ENCODE results near the gene EIF3L.

The EIF3L gene

DNA sequence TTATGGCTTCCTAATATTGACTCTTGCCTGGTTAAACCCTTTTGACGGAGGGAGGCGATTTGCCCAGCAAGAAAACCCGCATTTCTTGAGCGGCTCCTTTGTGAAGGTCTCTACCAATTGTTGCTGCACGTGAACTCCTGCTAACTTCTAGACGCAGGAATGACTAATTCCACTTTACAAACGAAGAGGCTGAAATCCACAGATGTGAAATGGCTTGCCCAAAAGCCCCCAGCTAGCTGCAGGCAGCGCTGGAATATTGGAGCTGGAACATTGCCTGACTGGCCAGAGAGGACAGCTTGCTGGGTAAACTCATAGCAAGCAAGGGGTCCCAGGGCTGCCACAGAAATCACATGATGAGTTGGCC, 40.9 kb upstream of the EIF3L start:
- DNase-seq (ENCODE audit: extremely low spot score) = no peak
- ChIA-PET CTCF (interaction anchor here (0.9 to 4.3 kb wide), 8 partner anchors 9 to 202 kb away, joined by 3 to 49 read pairs (median 8); partner anchors contain the start of genes C22orf23, MICALL1 and POLR2F), POLR2A (interaction anchor here (0.6 to 1.0 kb wide), 3 partner anchors 74 to 150 kb away, joined by 3 to 8 read pairs (median 7); partner anchors contain the start of genes MICALL1 and PDXP)
- TF ChIP-seq, protein P1, sequence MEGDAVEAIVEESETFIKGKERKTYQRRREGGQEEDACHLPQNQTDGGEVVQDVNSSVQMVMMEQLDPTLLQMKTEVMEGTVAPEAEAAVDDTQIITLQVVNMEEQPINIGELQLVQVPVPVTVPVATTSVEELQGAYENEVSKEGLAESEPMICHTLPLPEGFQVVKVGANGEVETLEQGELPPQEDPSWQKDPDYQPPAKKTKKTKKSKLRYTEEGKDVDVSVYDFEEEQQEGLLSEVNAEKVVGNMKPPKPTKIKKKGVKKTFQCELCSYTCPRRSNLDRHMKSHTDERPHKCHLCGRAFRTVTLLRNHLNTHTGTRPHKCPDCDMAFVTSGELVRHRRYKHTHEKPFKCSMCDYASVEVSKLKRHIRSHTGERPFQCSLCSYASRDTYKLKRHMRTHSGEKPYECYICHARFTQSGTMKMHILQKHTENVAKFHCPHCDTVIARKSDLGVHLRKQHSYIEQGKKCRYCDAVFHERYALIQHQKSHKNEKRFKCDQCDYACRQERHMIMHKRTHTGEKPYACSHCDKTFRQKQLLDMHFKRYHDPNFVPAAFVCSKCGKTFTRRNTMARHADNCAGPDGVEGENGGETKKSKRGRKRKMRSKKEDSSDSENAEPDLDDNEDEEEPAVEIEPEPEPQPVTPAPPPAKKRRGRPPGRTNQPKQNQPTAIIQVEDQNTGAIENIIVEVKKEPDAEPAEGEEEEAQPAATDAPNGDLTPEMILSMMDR (IDR thresholded peaks at IDR 0.05; ENCODE audit: control extremely low read depth, extremely low read depth, low read depth, missing control alignments) = no peak

DNA sequence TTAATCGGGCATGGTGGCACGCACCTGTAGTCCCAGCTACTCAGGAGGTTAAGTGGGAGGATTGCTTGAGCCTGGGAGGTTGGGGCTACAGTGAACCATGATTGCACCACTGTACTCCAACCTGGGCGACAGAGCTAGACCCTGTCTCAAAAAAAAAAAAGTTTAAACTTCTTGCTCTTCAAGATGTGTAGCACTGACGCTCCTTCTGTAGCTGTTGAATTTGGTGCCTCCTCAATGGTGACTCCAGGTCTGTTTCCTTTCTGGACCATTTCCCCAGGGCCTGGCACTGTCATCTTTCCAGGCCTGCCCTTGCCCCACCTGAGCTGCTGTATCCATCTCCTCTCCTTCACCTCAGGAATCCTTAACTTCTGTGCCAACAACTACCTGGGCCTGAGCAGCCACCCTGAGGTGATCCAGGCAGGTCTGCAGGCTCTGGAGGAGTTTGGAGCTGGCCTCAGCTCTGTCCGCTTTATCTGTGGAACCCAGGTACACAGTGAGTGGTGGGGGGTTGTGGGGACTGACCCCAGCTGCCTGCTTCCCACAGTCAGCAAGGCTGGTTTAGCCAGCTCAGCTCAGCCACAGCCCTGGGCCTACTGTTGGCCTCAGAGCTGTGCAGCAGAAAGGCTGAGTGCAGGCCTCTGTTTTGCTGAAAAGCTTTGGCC, 39.4 kb upstream of the EIF3L start:
- no peak for DNase-seq (ENCODE audit: extremely low spot score)
- POLR2A ChIA-PET = interaction anchor here (0.5 to 0.6 kb wide), 2 partner anchors 24 to 58 kb away, joined by 3 to 7 read pairs; no protein-coding TSS in a partner anchor
- TF ChIP-seq, protein P1 (IDR thresholded peaks at IDR 0.05; ENCODE audit: control extremely low read depth, extremely low read depth, low read depth, missing control alignments) = no peak
- CTCF ChIA-PET = interaction anchor here (1.0 to 4.3 kb wide), 7 partner anchors 8 to 203 kb away, joined by 3 to 49 read pairs (median 6); no protein-coding TSS in a partner anchor

DNA sequence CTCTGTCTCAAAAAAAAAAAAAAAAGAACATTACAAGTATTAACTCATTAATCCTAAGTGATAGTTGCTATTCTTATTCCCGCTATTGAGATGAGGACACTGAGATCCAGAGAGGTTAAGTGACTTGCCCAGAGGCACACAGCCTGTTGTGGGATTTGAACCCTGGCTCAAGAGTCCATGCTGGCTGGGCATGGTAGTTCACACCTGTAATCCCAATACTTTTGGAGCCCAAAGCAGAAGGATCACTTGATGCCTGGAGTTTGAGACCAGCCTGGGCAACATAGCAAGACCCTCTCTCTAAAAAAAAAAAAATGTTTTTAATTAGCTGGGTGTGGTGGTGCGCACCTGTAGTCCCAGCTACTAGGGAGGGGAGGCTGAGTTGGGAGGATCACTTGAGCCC, 37.4 kb upstream of the EIF3L start:
- TF ChIP-seq, protein P1 (IDR thresholded peaks at IDR 0.05; ENCODE audit: control extremely low read depth, extremely low read depth, low read depth, missing control alignments) = no peak
- ChIA-PET CTCF (interaction anchor here (1.6 kb wide), 1 partner anchor 52 kb away, joined by 4 read pairs; no protein-coding TSS in a partner anchor), POLR2A (no interaction called here)

DNA sequence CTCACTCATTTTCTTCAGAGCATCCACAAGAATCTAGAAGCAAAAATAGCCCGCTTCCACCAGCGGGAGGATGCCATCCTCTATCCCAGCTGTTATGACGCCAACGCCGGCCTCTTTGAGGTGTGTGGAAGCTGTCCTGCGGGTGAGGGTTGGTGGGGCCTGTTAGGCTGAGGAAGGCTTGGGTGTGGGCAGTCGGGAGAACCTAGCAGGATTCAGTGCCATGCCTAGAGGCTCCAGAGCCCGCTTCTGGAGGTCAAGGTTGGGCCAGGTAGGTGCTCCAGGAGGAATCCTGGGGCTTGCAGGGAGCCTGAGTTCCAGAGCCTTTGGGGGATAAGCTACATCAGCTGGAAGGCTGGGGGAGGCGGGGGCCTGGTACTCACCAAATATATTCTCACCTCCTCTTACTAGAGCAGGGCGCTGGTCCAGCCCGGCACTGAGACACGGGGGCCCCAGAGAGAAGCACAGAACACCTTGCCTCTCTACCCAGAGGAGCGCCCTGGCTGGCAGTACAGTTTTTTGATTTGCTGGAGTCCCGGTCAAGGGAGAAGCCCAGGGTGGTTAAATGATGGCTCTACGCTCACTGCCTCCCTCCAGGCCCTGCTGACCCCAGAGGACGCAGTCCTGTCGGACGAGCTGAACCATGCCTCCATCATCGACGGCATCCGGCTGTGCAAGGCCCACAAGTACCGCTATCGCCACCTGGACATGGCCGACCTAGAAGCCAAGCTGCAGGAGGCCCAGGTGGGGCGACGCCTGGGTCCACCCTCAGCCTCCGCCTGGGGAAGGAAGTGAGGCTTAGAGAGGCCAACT, 36.1 kb upstream of the EIF3L start:
- no peak for DNase-seq (ENCODE audit: extremely low spot score)
- TF ChIP-seq, protein P1 (IDR thresholded peaks at IDR 0.05; ENCODE audit: control extremely low read depth, extremely low read depth, low read depth, missing control alignments) = no peak
- POLR2A ChIA-PET = no interaction called here
- CTCF ChIA-PET = interaction anchor here (1.1 to 7.5 kb wide), 4 partner anchors 10 to 152 kb away, joined by 3 to 123 read pairs (median 44); partner anchors contain the start of gene GALR3

More for the DNA sequence above, 37.4 kb upstream of the EIF3L start:
- no peak for DNase-seq (ENCODE audit: extremely low spot score)

DNA sequence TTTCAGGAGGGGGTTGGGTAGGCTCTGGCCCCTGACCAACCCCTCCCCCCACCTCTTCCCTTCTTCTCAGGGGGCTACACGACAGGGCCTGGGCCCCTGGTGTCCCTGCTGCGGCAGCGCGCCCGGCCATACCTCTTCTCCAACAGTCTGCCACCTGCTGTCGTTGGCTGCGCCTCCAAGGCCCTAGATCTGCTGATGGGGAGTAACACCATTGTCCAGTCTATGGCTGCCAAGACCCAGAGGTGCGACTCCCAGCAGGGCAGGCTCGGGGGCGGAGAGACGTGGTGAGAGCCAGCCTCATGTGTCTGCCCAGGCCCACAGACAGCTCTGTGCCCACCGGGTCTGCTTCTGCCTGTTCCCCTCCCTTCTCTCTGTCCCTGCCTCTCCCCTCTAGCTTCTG, 33.6 kb upstream of the EIF3L start:
- ChIA-PET POLR2A (no interaction called here), CTCF (interaction anchor here (1.5 to 7.5 kb wide), 8 partner anchors 7 to 150 kb away, joined by 4 to 123 read pairs (median 38); partner anchors contain the start of gene GCAT)
- DNase-seq (ENCODE audit: extremely low spot score) = no peak
- TF ChIP-seq, protein P1 (IDR thresholded peaks at IDR 0.05; ENCODE audit: control extremely low read depth, extremely low read depth, low read depth, missing control alignments) = no peak

DNA sequence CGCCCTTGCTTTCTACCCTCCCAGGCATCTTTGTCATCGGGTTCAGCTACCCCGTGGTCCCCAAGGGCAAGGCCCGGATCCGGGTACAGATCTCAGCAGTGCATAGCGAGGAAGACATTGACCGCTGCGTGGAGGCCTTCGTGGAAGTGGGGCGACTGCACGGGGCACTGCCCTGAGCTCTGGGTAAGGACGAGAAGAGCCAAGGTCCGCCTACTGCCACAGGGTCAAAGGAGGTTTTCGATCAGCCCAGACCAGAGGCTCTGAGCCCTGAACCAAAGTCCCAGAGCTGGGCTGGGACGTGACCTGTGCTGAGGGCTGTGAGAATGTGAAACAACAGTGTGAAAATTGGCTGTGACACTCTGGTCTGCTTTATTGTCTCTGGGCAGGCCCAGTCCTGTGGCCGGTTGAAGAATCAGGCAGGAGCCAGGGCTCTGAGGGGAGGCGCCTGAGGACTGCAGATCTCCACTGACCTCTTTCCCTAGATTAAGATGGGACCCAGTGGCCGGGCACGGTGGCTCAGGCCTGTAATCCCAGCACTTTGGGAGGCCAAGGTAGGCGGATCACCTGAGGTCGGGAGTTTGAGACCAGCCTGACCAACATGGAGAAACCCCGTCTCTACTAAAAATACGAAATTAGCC, 32.6 kb upstream of the EIF3L start:
- POLR2A ChIA-PET = no interaction called here

More for the DNA sequence above, 32.6 kb upstream of the EIF3L start:
- CTCF ChIA-PET = interaction anchor here (0.7 to 7.5 kb wide), 31 partner anchors 8 to 249 kb away, joined by 3 to 123 read pairs (median 5); partner anchors contain the start of genes ANKRD54, C22orf23, EIF3L and GCAT
- TF ChIP-seq, protein P1 (IDR thresholded peaks at IDR 0.05; ENCODE audit: control extremely low read depth, extremely low read depth, low read depth, missing control alignments) = no peak
- no peak for DNase-seq (ENCODE audit: extremely low spot score)

Measured in GM10248 (cell line).